ENCODE results near the gene ERLEC1.
A peak's percentile ranks its signal among the peaks of the same experiment; 100 is the strongest.

Gene ERLEC1

DNA sequence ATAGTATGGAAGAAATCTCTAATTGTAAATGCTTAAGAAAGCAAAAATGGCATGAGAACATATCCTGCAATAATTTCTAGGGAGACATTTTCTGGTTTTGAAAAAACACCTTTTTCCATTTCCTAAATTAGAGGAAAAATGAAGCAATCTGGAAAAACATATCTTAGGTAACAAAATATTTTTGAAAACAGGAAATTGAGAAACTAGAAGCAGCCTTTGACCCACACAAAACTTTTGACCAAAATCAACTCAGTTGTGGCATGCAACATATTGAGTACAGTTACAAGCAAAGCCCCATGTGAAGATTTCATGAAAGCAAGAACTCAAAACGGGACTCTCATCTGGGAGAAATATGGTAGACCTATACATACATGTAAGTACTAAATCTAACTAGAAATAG is 47.8 kb upstream of the ERLEC1 start (continued):
- TF ChIP-seq ARNTL (CRISPR knock-in tag; IDR thresholded peaks at IDR 0.05; ENCODE audit: borderline replicate concordance, low read depth): no peak

DNA sequence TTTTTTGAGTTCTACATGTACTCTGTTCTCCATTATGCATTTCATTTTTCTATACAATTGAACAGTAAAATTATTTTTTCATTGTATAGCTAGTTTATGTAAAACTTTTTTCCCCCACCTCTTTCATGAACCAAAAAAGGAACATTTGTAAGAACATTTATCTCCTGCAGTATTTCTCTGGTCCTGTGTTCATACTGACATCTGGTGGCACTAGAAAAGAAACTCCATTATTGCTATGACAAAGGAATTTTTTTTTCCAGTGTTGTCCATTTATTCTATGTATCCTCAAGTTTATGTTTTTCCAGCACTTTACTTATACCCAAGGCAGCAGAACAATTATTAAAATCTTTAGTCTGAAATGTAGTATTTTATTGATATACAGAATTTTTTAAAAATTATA is 46.7 kb upstream of the ERLEC1 start:
- 0 out of 3 replicates have a peak, but pooled peaks have one; percentile 31 for ATAC-seq

DNA sequence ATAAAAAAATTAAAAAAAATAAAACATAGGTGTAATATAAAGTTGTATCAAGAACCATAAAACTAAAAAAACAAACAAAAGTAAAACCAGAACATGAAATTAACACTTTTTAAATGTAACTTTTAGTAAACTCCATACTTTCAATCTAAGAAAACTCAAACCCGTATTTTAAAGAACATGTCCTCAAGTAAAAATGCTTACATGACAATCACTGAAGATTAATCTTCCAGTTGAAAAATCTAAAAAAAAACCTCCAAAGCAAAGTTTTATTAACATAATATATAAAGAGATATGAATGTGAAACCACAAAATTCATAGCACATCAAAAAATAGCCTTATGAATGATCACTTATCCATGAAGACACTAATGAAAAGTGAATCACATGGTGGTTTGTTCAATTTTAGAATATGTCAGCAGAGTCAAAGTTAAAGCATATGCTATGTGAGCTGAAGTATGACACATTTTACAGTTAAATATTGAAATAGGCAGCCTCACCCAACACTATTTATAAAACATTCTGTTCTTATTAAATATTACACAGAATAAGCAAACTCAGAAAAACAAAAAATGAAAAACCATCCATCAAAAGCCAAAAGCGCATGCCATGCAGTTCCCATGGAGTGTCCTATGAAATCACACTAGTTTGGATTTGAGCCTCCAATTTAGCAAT is 42.3 kb upstream of the ERLEC1 start:
- TF ChIP-seq ZNF8 (CRISPR knock-in tag; IDR thresholded peaks at IDR 0.05) (no peak), ARNTL (CRISPR knock-in tag; IDR thresholded peaks at IDR 0.05; ENCODE audit: borderline replicate concordance, low read depth) (no peak), PPARA (CRISPR knock-in tag; IDR thresholded peaks at IDR 0.05; ENCODE audit: borderline replicate concordance) (no peak), GLIS3 (CRISPR knock-in tag; IDR thresholded peaks at IDR 0.05) (no peak), ZFP30 (CRISPR knock-in tag; IDR thresholded peaks at IDR 0.05) (no peak), ZNF565 (CRISPR knock-in tag; conservative IDR thresholded peaks at IDR 0.05; ENCODE audit: low read depth) (no peak), TCF4 (CRISPR knock-in tag; IDR thresholded peaks at IDR 0.05; ENCODE audit: borderline replicate concordance) (no peak), ZC3H10 (CRISPR knock-in tag; IDR thresholded peaks at IDR 0.05) (no peak), ESRRG (CRISPR knock-in tag; IDR thresholded peaks at IDR 0.05) (no peak), OSR1 (CRISPR knock-in tag; IDR thresholded peaks at IDR 0.05) (no peak), TOX (CRISPR knock-in tag; IDR thresholded peaks at IDR 0.05; ENCODE audit: borderline replicate concordance) (no peak), RARB (CRISPR knock-in tag; IDR thresholded peaks at IDR 0.05) (no peak)
- TF ChIP-seq, protein P1, sequence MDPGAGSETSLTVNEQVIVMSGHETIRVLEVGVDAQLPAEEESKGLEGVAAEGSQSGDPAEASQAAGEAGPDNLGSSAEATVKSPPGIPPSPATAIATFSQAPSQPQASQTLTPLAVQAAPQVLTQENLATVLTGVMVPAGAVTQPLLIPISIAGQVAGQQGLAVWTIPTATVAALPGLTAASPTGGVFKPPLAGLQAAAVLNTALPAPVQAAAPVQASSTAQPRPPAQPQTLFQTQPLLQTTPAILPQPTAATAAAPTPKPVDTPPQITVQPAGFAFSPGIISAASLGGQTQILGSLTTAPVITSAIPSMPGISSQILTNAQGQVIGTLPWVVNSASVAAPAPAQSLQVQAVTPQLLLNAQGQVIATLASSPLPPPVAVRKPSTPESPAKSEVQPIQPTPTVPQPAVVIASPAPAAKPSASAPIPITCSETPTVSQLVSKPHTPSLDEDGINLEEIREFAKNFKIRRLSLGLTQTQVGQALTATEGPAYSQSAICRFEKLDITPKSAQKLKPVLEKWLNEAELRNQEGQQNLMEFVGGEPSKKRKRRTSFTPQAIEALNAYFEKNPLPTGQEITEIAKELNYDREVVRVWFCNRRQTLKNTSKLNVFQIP (CRISPR knock-in tag; IDR thresholded peaks at IDR 0.05; ENCODE audit: borderline replicate concordance, low read depth): no peak
- TF ChIP-seq, protein P2, sequence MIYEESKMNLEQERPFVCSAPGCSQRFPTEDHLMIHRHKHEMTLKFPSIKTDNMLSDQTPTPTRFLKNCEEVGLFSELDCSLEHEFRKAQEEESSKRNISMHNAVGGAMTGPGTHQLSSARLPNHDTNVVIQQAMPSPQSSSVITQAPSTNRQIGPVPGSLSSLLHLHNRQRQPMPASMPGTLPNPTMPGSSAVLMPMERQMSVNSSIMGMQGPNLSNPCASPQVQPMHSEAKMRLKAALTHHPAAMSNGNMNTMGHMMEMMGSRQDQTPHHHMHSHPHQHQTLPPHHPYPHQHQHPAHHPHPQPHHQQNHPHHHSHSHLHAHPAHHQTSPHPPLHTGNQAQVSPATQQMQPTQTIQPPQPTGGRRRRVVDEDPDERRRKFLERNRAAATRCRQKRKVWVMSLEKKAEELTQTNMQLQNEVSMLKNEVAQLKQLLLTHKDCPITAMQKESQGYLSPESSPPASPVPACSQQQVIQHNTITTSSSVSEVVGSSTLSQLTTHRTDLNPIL (CRISPR knock-in tag; IDR thresholded peaks at IDR 0.05; ENCODE audit: low read depth): no peak
- TF ChIP-seq, protein P3, sequence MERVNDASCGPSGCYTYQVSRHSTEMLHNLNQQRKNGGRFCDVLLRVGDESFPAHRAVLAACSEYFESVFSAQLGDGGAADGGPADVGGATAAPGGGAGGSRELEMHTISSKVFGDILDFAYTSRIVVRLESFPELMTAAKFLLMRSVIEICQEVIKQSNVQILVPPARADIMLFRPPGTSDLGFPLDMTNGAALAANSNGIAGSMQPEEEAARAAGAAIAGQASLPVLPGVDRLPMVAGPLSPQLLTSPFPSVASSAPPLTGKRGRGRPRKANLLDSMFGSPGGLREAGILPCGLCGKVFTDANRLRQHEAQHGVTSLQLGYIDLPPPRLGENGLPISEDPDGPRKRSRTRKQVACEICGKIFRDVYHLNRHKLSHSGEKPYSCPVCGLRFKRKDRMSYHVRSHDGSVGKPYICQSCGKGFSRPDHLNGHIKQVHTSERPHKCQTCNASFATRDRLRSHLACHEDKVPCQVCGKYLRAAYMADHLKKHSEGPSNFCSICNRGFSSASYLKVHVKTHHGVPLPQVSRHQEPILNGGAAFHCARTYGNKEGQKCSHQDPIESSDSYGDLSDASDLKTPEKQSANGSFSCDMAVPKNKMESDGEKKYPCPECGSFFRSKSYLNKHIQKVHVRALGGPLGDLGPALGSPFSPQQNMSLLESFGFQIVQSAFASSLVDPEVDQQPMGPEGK (CRISPR knock-in tag; IDR thresholded peaks at IDR 0.05; ENCODE audit: borderline replicate concordance): no peak
- TF ChIP-seq, protein P4, sequence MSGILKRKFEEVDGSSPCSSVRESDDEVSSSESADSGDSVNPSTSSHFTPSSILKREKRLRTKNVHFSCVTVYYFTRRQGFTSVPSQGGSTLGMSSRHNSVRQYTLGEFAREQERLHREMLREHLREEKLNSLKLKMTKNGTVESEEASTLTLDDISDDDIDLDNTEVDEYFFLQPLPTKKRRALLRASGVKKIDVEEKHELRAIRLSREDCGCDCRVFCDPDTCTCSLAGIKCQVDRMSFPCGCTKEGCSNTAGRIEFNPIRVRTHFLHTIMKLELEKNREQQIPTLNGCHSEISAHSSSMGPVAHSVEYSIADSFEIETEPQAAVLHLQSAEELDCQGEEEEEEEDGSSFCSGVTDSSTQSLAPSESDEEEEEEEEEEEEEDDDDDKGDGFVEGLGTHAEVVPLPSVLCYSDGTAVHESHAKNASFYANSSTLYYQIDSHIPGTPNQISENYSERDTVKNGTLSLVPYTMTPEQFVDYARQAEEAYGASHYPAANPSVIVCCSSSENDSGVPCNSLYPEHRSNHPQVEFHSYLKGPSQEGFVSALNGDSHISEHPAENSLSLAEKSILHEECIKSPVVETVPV (CRISPR knock-in tag; IDR thresholded peaks at IDR 0.05): no peak
- no peak for ATAC-seq

More for the DNA sequence above, 46.7 kb upstream of the ERLEC1 start:
- TF ChIP-seq ZNF8 (CRISPR knock-in tag; IDR thresholded peaks at IDR 0.05) (no peak), GLIS3 (CRISPR knock-in tag; IDR thresholded peaks at IDR 0.05) (no peak), ZNF70 (CRISPR knock-in tag; IDR thresholded peaks at IDR 0.05) (no peak), ZFP30 (CRISPR knock-in tag; IDR thresholded peaks at IDR 0.05) (no peak), RARB (CRISPR knock-in tag; IDR thresholded peaks at IDR 0.05) (no peak)
- TF ChIP-seq, protein P3 (CRISPR knock-in tag; IDR thresholded peaks at IDR 0.05; ENCODE audit: borderline replicate concordance): no peak
- TF ChIP-seq, protein P2 (CRISPR knock-in tag; IDR thresholded peaks at IDR 0.05; ENCODE audit: low read depth): no peak
